ENCODE measurements around the gene RPS3A. TPM values are rescaled to one million over a fixed set of nuclear protein-coding genes. Genes with fewer than 3 reads are reported as not detected.

Gene RPS3A
- total RNA-seq, 1 experiment from 2014 or later = 2,446 TPM

- H3K9ac ChIP-seq (ENCODE audit: low read length) = no peak overlapping the region
- H3K27me3 ChIP-seq (ENCODE audit: insufficient read depth, low read length) = no peaks in the 10 kb centered on the region
- ChIA-PET POLR2A (no interaction called here), RAD21 (ENCODE audit: low non-redundant PET in 1 of 2, low total read pairs in 2 of 2, uncharacterized antibody in 2 of 2, unreplicated experiment in 2 of 2) (no interaction called here), CTCF (no interaction called here)
- H3K36me3 ChIP-seq (ENCODE audit: control insufficient read depth in 1 of 2, insufficient read depth in 2 of 2, low read length in 2 of 2) = peaks cover 0 to 4% of the 10 kb centered on the region in 2 experiments; a peak in 1 of 4 replicates
- peaks cover 5% of the 10 kb centered on the region; the same call in 1 of the 2 replicates for H4K20me1 ChIP-seq (ENCODE audit: insufficient read depth)
- H3K79me2 ChIP-seq (ENCODE audit: insufficient read depth, low read length) = no peaks in the 10 kb centered on the region
- ATAC-seq (no peak), DNase-seq (ENCODE audit: low read depth, low spot score) (no peak)
- no peaks in the 10 kb centered on the region for H3K4me1 ChIP-seq (ENCODE audit: control insufficient read depth in 1 of 2, insufficient read depth in 2 of 2, low read length in 2 of 2)
- no TSS peak for BruUV-seq (replicated peaks)
- TF ChIP-seq CEBPB (IDR thresholded peaks at IDR 0.05; ENCODE audit: low read depth) (no peak), ZNF274 (IDR thresholded peaks at IDR 0.05; ENCODE audit: low read depth, low read length) (no peak), ZFX (IDR thresholded peaks at IDR 0.05) (no peak), CBX3 (IDR thresholded peaks at IDR 0.05; ENCODE audit: low read depth) (no peak), POLR2AphosphoS5 (IDR thresholded peaks at IDR 0.05; ENCODE audit: low read depth, low read length) (no peak), REST (IDR thresholded peaks at IDR 0.05; ENCODE audit: low read depth) (no peak), POLR2A (IDR thresholded peaks at IDR 0.05; ENCODE audit: borderline replicate concordance, extremely low read depth, insufficient read depth, insufficient read length) (no peak), SP1 (IDR thresholded peaks at IDR 0.05; ENCODE audit: low read depth) (no peak), SRF (IDR thresholded peaks at IDR 0.05; ENCODE audit: low read depth) (no peak), YY1 (IDR thresholded peaks at IDR 0.05; ENCODE audit: extremely low read depth, insufficient replicate concordance, low read depth, low read length) (no peak), SIN3A (IDR thresholded peaks at IDR 0.05; ENCODE audit: low read depth) (no peak), TCF7L2 (IDR thresholded peaks at IDR 0.05; ENCODE audit: borderline replicate concordance, extremely low read depth, insufficient read depth, insufficient read length) (no peak), ZBTB33 (IDR thresholded peaks at IDR 0.05; ENCODE audit: extremely low read depth, insufficient replicate concordance, low read length) (no peak), CTCF (IDR thresholded peaks at IDR 0.05 in 2 of 3, conservative IDR thresholded peaks at IDR 0.05 in 1 of 3; ENCODE audit: borderline replicate concordance in 1 of 3, insufficient read depth in 1 of 3, low read depth in 2 of 3, low read length in 2 of 3) (no peak), ATF3 (IDR thresholded peaks at IDR 0.05) (no peak), MAX (IDR thresholded peaks at IDR 0.05) (no peak), JUND (IDR thresholded peaks at IDR 0.05) (no peak), EZH2 (IDR thresholded peaks at IDR 0.05) (no peak), FOSL1 (IDR thresholded peaks at IDR 0.05; ENCODE audit: low read depth) (no peak), EGR1 (IDR thresholded peaks at IDR 0.05; ENCODE audit: low read depth) (no peak)
- no peak overlapping the region for H3K4me3 ChIP-seq (replicated peaks in 1 of 2; ENCODE audit: low read depth in 1 of 2, low read length in 2 of 2)
- H3K9me3 ChIP-seq (ENCODE audit: control insufficient read depth in 1 of 2, insufficient read depth in 1 of 2, low read depth in 1 of 2, low read length in 2 of 2) = no peaks in the 10 kb centered on the region
- H3K27ac ChIP-seq (ENCODE audit: low read depth, low read length) = no peak overlapping the region
- no peak overlapping the region for H2AFZ ChIP-seq (ENCODE audit: low read depth, low read length, poor library complexity, severe bottlenecking)
- no peaks in the 10 kb centered on the region for H3K9me2 ChIP-seq (ENCODE audit: insufficient read depth)
- intact Hi-C loops (cut with micrococcal nuclease) = loop anchor here (10.0 kb wide), 2 partner anchors 655 to 1285 kb away; partner anchors contain the start of gene GATB
- no peak overlapping the region for H3K4me2 ChIP-seq (ENCODE audit: low read length)
These were observed 10.8 kb downstream of the RPS3A start for GRCh38 chr4:151110236-151110635.

All from HCT116 (cell line).